NCI-H1105 treated with DMSO at 0.1 percent for 48 hours (cell line): ENCODE measurements around the gene MEGF8.

Source experiments
- DNase-seq: peaks from one replicate; lab custom pipeline; 2025; lab: John Stamatoyannopoulos, UW

Gene MEGF8

GRCh38 chr19:42419309-42419708 lies 93.9 kb downstream of the MEGF8 start:
- DNase-seq, result no peak

- peak; percentile 7 for DNase-seq
Measured at GRCh38 chr19:42420055-42420544, 94.7 kb downstream of the MEGF8 start.

- no peak for DNase-seq
Measured at GRCh38 chr19:42421101-42421500, 95.7 kb downstream of the MEGF8 start.

GRCh38 chr19:42421591-42422031 lies 96.2 kb downstream of the MEGF8 start:
- no peak for DNase-seq

- no peak for DNase-seq
Measured at GRCh38 chr19:42422092-42422900, 96.9 kb downstream of the MEGF8 start.

GRCh38 chr19:42422901-42423461 lies 97.5 kb downstream of the MEGF8 start:
- peak; percentile 53 for DNase-seq

- peak; percentile 90 for DNase-seq
Measured at GRCh38 chr19:42423462-42424344, 98.3 kb downstream of the MEGF8 start.

GRCh38 chr19:42424345-42424707 lies 98.9 kb downstream of the MEGF8 start:
- DNase-seq, result no peak

GRCh38 chr19:42424712-42425131 lies 99.3 kb downstream of the MEGF8 start:
- no peak for DNase-seq

- no peak for DNase-seq
Measured at GRCh38 chr19:42426643-42427042, 101.2 kb downstream of the MEGF8 start.

GRCh38 chr19:42427313-42427712 lies 101.9 kb downstream of the MEGF8 start, which contains the start of gene LIPE:
TSS of gene LIPE (minus strand) at chr19:42427388. CDS start at chr19:42427149, 239 bp downstream.
- DNase-seq, result no peak
